B cell (primary cell): ENCODE measurements around the gene ARPIN. TPM values are rescaled to one million over a fixed set of nuclear protein-coding genes. Genes with fewer than 3 reads are reported as not detected.

Experiments used
- ATAC-seq: fragments of 200-7000 bp; cut with Tn5 transposase; one replicate; pipeline ENCODE4 v1.10.0; 2021; ENCODE audit warnings: low read depth, mild to moderate bottlenecking, moderate number of reproducible peaks, moderate library complexity
- CTCF ChIA-PET: fragments of 350-600 bp; sonication (Branson Sonifier 250); formaldehyde crosslinking; loops from one replicate; lab custom pipeline; 2021; ENCODE audit warnings: antibody characterized with exemption, inconsistent platforms; lab: Charles Lee
- POLR2A ChIA-PET: fragments of 350-600 bp; sonication (Branson Sonifier 250); formaldehyde crosslinking; loops from one replicate; lab custom pipeline; 2021; ENCODE audit warnings: antibody characterized with exemption; lab: Charles Lee
- DNase-seq: peaks from one replicate; pipeline ENCODE4 v3.0.0; 2013
- H2AFZ ChIP-seq: 2 replicates; pipeline ENCODE4 v1.6.1; 2012; ENCODE audit warnings: mild to moderate bottlenecking, low read depth, low read length; ENCODE audit not compliant: insufficient read depth, poor library complexity, severe bottlenecking
- H3K27ac ChIP-seq, 2 donors: 1 replicate in 1 of 2; 2 replicates in 1 of 2; pipeline ENCODE4 v1.5.1; 2012 to 2013; ENCODE audit warnings: low read length in 2 of 2, mild to moderate bottlenecking in 2 of 2, moderate library complexity in 1 of 2
- H3K27me3 ChIP-seq, 4 experiments: fragments of 200-600 bp in 1 of 4; sonication (generic) in 1 of 4; replicated peaks in 1 of 4; 1 replicate in 2 of 4; 2 replicates in 2 of 4; pipeline versions ENCODE4 v1.6.1 to v1.7.0; 2013 to 2016; ENCODE audit warnings: low read length in 3 of 4, mild to moderate bottlenecking in 2 of 4, mixed read lengths in 1 of 4, moderate library complexity in 1 of 4; ENCODE audit not compliant: insufficient read depth in 4 of 4, control insufficient read depth in 3 of 4; ENCODE audit errors: control extremely low read depth in 1 of 4
- H3K36me3 ChIP-seq, 2 experiments: replicated peaks in 1 of 2; 1 replicate in 1 of 2; 2 replicates in 1 of 2; pipeline versions ENCODE4 v1.6.1 to v1.7.1; 2013; ENCODE audit warnings: low read length in 1 of 2; ENCODE audit not compliant: insufficient read depth in 2 of 2, control insufficient read depth in 1 of 2; ENCODE audit errors: control extremely low read depth in 1 of 2, extremely low read depth in 1 of 2
- H3K4me1 ChIP-seq, 2 donors: fragments of 200-600 bp in 1 of 2; sonication (generic) in 1 of 2; 1 replicate in 1 of 2; 2 replicates in 1 of 2; pipeline versions ENCODE4 v1.5.1 to v1.6.1; 2013 to 2017; ENCODE audit warnings: low read length in 2 of 2; ENCODE audit not compliant: control insufficient read depth in 2 of 2, insufficient read depth in 2 of 2
- H3K4me2 ChIP-seq: replicated peaks from 2 replicates; pipeline ENCODE3; 2012; ENCODE audit warnings: mild to moderate bottlenecking, low read depth, low read length; ENCODE audit not compliant: poor library complexity, severe bottlenecking
- H3K4me3 ChIP-seq, 5 experiments: fragments of 200-600 bp in 1 of 5; sonication (generic) in 1 of 5; 1 replicate in 3 of 5; 2 replicates in 2 of 5; pipeline versions ENCODE4 v1.5.1 to v1.7.0; 2011 to 2016; ENCODE audit warnings: low read length in 4 of 5, mild to moderate bottlenecking in 4 of 5, low read depth in 2 of 5, control low read depth in 1 of 5, moderate library complexity in 1 of 5; ENCODE audit not compliant: insufficient read depth in 1 of 5; ENCODE audit errors: control extremely low read depth in 1 of 5, extremely low read depth in 1 of 5
- H3K79me2 ChIP-seq: fragments of 200-600 bp; sonication (generic); one replicate; pipeline ENCODE4 v1.6.0; 2016; ENCODE audit warnings: low read length; ENCODE audit not compliant: control insufficient read depth, insufficient read depth
- H3K9ac ChIP-seq: fragments of 200-600 bp; sonication (generic); 2 replicates; pipeline ENCODE4 v1.6.1; 2017; ENCODE audit warnings: mild to moderate bottlenecking, low read length, moderate library complexity
- H3K9me3 ChIP-seq, 3 donors: one replicate each; pipeline versions ENCODE4 v1.6.1 to v1.7.1; 2013; ENCODE audit warnings: low read length in 2 of 3; ENCODE audit not compliant: control insufficient read depth in 2 of 3, insufficient read depth in 1 of 3; ENCODE audit errors: control extremely low read depth in 1 of 3
- H4K20me1 ChIP-seq: 2 replicates; pipeline ENCODE4 v1.6.0; 2012; ENCODE audit warnings: mild to moderate bottlenecking, low read length; ENCODE audit not compliant: insufficient read depth, control insufficient read depth, poor library complexity, severe bottlenecking
- H3K27ac Mint-ChIP-seq: one replicate; pipeline ENCODE4 v1.8.0; 2021; ENCODE audit warnings: mixed read lengths
- H3K27me3 Mint-ChIP-seq: one replicate; pipeline ENCODE4 v1.8.0; 2021; ENCODE audit warnings: mixed read lengths
- H3K4me1 Mint-ChIP-seq: one replicate; pipeline ENCODE4 v1.8.0; 2021; ENCODE audit warnings: mixed read lengths
- H3K4me3 Mint-ChIP-seq: one replicate; pipeline ENCODE4 v1.8.0; 2021; ENCODE audit warnings: mixed read lengths
- H3K9me3 Mint-ChIP-seq: one replicate; pipeline ENCODE4 v1.8.0; 2022; ENCODE audit warnings: mixed read lengths; ENCODE audit not compliant: insufficient read depth
- EZH2 ChIP-seq: IDR thresholded peaks from 2 replicates; pipeline ENCODE4 v1.6.1; 2012; ENCODE audit warnings: borderline replicate concordance, low read depth, mild to moderate bottlenecking, moderate library complexity, low read length; ENCODE audit not compliant: insufficient read depth, poor library complexity, severe bottlenecking
- WGBS: methylation state at CpG from one replicate; pipeline ENCODE4 v1.1.5; 2013; ENCODE audit warnings: missing lambda C conversion rate; ENCODE audit not compliant: insufficient coverage; 5-methylcytosine and 5-hydroxymethylcytosine counted together
- intact Hi-C: fragments of 100-400 bp; cut with micrococcal nuclease; formaldehyde crosslinking; loops from one replicate; pipeline ENCODE4 v1.10.0; 2022
- polyA plus RNA-seq: library from polyadenylated mRNA; depleted of rRNA; stranded (reverse); fragments of >200 nt; gene quantifications from 2 replicates; pipeline ENCODE4 v1.2.3, GENCODE V29; 2012
- total RNA-seq, 2 donors: library from RNA; stranded (reverse); fragments of 120-200 nt in 1 of 2; gene quantifications; 1 replicate in 1 of 2; 2 replicates in 1 of 2; pipeline versions ENCODE4 v1.2.3 to v1.2.4, GENCODE V29; 2013 to 2022
- TF ChIP-seq, protein P1 (sequence below): fragments of 200-600 bp; IDR thresholded peaks from one replicate; pipeline ENCODE4 v1.8.0; 2022; ENCODE audit warnings: antibody characterized with exemption, mild to moderate bottlenecking

The ARPIN gene
- total and polyA plus RNA-seq, 2 donors (not counting 1 experiment from before 2014, with no cell fraction given), result 0.10 TPM

DNA sequence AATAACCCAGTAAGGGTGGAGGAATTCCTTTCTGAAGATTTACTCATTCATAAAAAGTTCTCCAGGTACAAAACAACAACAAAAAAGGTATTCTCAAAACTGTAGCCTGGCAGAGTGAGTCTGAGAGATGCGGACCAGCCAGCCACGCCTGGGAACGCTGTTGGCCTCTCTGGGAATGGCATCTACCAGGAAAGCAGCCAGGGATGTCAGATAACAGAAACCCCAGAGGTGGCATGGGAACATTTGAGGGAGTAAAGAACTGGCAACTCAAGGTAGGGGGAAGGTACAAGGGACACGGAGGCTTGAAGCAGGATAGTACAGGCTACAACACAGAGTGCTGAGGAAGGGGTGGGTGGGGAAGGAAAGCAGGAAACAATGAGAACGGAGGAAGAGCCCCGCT is 11.9 kb downstream of the ARPIN start:
- TF ChIP-seq EZH2, result no peak
- TF ChIP-seq, protein P1, sequence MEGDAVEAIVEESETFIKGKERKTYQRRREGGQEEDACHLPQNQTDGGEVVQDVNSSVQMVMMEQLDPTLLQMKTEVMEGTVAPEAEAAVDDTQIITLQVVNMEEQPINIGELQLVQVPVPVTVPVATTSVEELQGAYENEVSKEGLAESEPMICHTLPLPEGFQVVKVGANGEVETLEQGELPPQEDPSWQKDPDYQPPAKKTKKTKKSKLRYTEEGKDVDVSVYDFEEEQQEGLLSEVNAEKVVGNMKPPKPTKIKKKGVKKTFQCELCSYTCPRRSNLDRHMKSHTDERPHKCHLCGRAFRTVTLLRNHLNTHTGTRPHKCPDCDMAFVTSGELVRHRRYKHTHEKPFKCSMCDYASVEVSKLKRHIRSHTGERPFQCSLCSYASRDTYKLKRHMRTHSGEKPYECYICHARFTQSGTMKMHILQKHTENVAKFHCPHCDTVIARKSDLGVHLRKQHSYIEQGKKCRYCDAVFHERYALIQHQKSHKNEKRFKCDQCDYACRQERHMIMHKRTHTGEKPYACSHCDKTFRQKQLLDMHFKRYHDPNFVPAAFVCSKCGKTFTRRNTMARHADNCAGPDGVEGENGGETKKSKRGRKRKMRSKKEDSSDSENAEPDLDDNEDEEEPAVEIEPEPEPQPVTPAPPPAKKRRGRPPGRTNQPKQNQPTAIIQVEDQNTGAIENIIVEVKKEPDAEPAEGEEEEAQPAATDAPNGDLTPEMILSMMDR, result no peak
- WGBS, result 95% methylated on average over 5 of the region's 6 CpGs
- Histone ChIP-seq H3K4me2 (no peak overlapping the region), H3K4me3 (no peak overlapping the region), H2AFZ (no peak overlapping the region), H3K4me1 (no peaks in the 10 kb centered on the region), H3K9ac (no peak overlapping the region), H3K36me3 (no peaks in the 10 kb centered on the region), H4K20me1 (no peaks in the 10 kb centered on the region), H3K27me3 (no peaks in the 10 kb centered on the region), H3K9me3 (no peaks in the 10 kb centered on the region), H3K27ac (no peak overlapping the region), H3K79me2 (no peaks in the 10 kb centered on the region)
- no peak overlapping the region for H3K4me3 Mint-ChIP-seq
- H3K27me3 Mint-ChIP-seq, result peaks cover 8% of the 10 kb centered on the region
- CTCF ChIA-PET, result interaction anchor here (0.6 to 6.7 kb wide), 4 partner anchors 130 to 1042 kb away, joined by 3 to 101 read pairs (median 50); no protein-coding TSS in a partner anchor
- ATAC-seq (no peak), DNase-seq (no peak)
- intact Hi-C loops, result no loop called here
- H3K4me1 Mint-ChIP-seq, result peaks cover 5% of the 10 kb centered on the region
- POLR2A ChIA-PET, result no interaction called here
- no peak overlapping the region for H3K27ac Mint-ChIP-seq
- no peaks in the 10 kb centered on the region for H3K9me3 Mint-ChIP-seq

DNA sequence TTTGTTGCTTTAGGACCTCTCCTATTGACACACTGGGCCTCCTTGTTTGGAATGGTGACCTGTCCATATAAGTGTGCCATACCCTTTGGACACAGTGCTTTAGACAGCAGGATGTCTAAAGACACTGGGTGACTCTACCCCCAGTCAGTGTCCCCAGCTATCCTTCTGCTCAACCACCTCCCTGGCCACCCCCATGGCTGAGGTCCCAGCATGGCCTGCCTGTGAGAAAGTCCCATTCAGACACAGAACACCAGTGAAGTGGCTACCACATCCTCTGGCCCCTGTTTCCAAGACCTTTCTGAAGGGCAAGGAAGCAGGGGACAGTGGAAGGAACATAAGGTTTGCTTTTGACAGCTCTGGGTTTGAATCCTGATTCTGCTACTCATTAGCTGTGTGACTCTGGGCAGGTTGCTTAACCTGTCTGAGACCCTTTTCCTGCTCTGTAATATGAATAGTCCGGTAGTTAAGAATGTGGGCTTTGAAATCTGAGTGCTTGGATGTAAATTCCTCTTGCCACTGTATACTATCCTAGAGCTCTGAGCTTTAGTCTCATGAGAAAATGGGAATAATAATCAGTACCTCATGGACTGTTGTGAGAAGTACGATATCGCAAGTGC is 12.7 kb downstream of the ARPIN start:
- DNase-seq (no peak), ATAC-seq (no peak)
- Mint-ChIP-seq H3K4me3 (no peak overlapping the region), H3K9me3 (no peaks in the 10 kb centered on the region), H3K27me3 (peaks cover 1% of the 10 kb centered on the region), H3K27ac (no peak overlapping the region), H3K4me1 (peaks cover 6% of the 10 kb centered on the region)
- H3K79me2 ChIP-seq, result no peaks in the 10 kb centered on the region
- no peaks in the 10 kb centered on the region for H3K9me3 ChIP-seq
- H3K36me3 ChIP-seq, result no peaks in the 10 kb centered on the region
- POLR2A ChIA-PET, result interaction anchor here (1.5 kb wide), 1 partner anchor 186 kb away, joined by 5 read pairs; no protein-coding TSS in a partner anchor
- H3K27ac ChIP-seq, result no peak overlapping the region
- no peaks in the 10 kb centered on the region for H3K4me1 ChIP-seq
- no peaks in the 10 kb centered on the region for H4K20me1 ChIP-seq
- H3K27me3 ChIP-seq, result no peaks in the 10 kb centered on the region
- H3K4me2 ChIP-seq, result no peak overlapping the region
- intact Hi-C loops, result loop anchor here (2.0 to 10.0 kb wide), 2 partner anchors 101 to 315 kb away; partner anchors contain the start of gene ZNF710
- TF ChIP-seq EZH2, result no peak
- TF ChIP-seq, protein P1, result no peak
- CTCF ChIA-PET, result interaction anchor here (0.6 to 6.7 kb wide), 11 partner anchors 13 to 1043 kb away, joined by 3 to 101 read pairs (median 5); no protein-coding TSS in a partner anchor
- 100% methylated on average over 1 of the region's 3 CpGs for WGBS
- no peak overlapping the region for H2AFZ ChIP-seq
- H3K4me3 ChIP-seq, result no peak overlapping the region
- H3K9ac ChIP-seq, result no peak overlapping the region
